GM19372 (cell line): ENCODE measurements around the gene PCBP2.
"Not testable (repeated sequence)": the region's sequence is repeated elsewhere in the genome, so short reads cannot be mapped to it uniquely, and the experiment has no call there.

Experiments used
- ATAC-seq: cut with Tn5 transposase; IDR thresholded peaks from one replicate; pipeline ENCODE4 v1.9.1; 2021; ENCODE audit warnings: mild to moderate bottlenecking, low read depth, moderate library complexity; ENCODE audit not compliant: unreplicated experiment

PCBP2 gene

GRCh38 chr12:53451661-53452158, at the start of gene PCBP2:
PCBP2 (plus strand) TSS chr12:53452102; CDS start chr12:53454801, 2,699 bp downstream.
- peak; percentile 96 for ATAC-seq

- ATAC-seq = not testable (repeated sequence)
Observed at GRCh38 chr12:53402351-53402750, 49.6 kb upstream of the PCBP2 start.

- no peak for ATAC-seq
Observed at GRCh38 chr12:53402871-53403270, 49.0 kb upstream of the PCBP2 start.

- ATAC-seq = no peak
Observed at GRCh38 chr12:53410951-53411350, 41.0 kb upstream of the PCBP2 start.

GRCh38 chr12:53413485-53414204, 38.3 kb upstream of the PCBP2 start:
- no peak for ATAC-seq

GRCh38 chr12:53414756-53415417, 37.0 kb upstream of the PCBP2 start:
- ATAC-seq = no peak

- ATAC-seq = not testable (repeated sequence)
Observed at GRCh38 chr12:53415752-53416389, 36.0 kb upstream of the PCBP2 start.

- ATAC-seq = not testable (repeated sequence)
Observed at GRCh38 chr12:53417291-53417816, 34.5 kb upstream of the PCBP2 start.

GRCh38 chr12:53418221-53418620, 33.7 kb upstream of the PCBP2 start:
- ATAC-seq = no peak

- ATAC-seq = no peak
Observed at GRCh38 chr12:53419756-53420155, 32.1 kb upstream of the PCBP2 start.

GRCh38 chr12:53422247-53422646, 29.7 kb upstream of the PCBP2 start:
- not testable (repeated sequence) for ATAC-seq

- no peak for ATAC-seq
Observed at GRCh38 chr12:53423597-53423996, 28.3 kb upstream of the PCBP2 start, which contains the start of gene AMHR2. AMHR2 (plus strand) TSS chr12:53423855; CDS start chr12:53423935, 80 bp downstream.

GRCh38 chr12:53424626-53425514, 27.0 kb upstream of the PCBP2 start:
- no peak for ATAC-seq

GRCh38 chr12:53425515-53426150, 26.3 kb upstream of the PCBP2 start:
- ATAC-seq = no peak

- no peak for ATAC-seq
Observed at GRCh38 chr12:53427905-53428594, 23.9 kb upstream of the PCBP2 start.

GRCh38 chr12:53428741-53429140, 23.2 kb upstream of the PCBP2 start:
- no peak for ATAC-seq

- ATAC-seq = no peak
Observed at GRCh38 chr12:53430116-53430515, 21.8 kb upstream of the PCBP2 start.

- no peak for ATAC-seq
Observed at GRCh38 chr12:53431187-53431586, 20.7 kb upstream of the PCBP2 start.

GRCh38 chr12:53435326-53435725, 16.6 kb upstream of the PCBP2 start:
- ATAC-seq = not testable (repeated sequence)
